Chondrocyte (in vitro differentiated cells): Measurements from ENCODE around the gene OSR1. TPM values are rescaled to one million over a fixed set of nuclear protein-coding genes. Genes with fewer than 3 reads are reported as not detected.

Source experiments
- DNase-seq: peaks from one replicate; pipeline ENCODE4 v3.0.0; 2021; ENCODE audit warnings: mixed read lengths, low spot score
- H3K27ac Mint-ChIP-seq: one replicate; pipeline ENCODE4 v1.8.0; 2021; ENCODE audit warnings: mild to moderate bottlenecking, moderate library complexity, mixed read lengths; ENCODE audit not compliant: unreplicated experiment
- H3K27me3 Mint-ChIP-seq: 2 replicates; pipeline ENCODE4 v1.8.0; 2021; ENCODE audit warnings: low read depth, mixed read lengths
- H3K36me3 Mint-ChIP-seq: 2 replicates; pipeline ENCODE4 v1.8.0; 2021; ENCODE audit warnings: low read depth, mixed read lengths
- H3K4me1 Mint-ChIP-seq: 2 replicates; pipeline ENCODE4 v1.8.0; 2021; ENCODE audit warnings: low read depth, mild to moderate bottlenecking, mixed read lengths
- H3K4me3 Mint-ChIP-seq: one replicate; pipeline ENCODE4 v1.8.0; 2021; ENCODE audit warnings: mild to moderate bottlenecking, moderate library complexity, mixed read lengths; ENCODE audit not compliant: unreplicated experiment
- H3K9me3 Mint-ChIP-seq: 2 replicates; pipeline ENCODE4 v1.8.0; 2021; ENCODE audit warnings: low read depth, mixed read lengths
- total RNA-seq: library from RNA; stranded (reverse); gene quantifications from 3 replicates; pipeline ENCODE4 v1.2.1, GENCODE V29; 2021
- TF ChIP-seq, protein P1 (sequence below): fragments of 200-600 bp; sonication (generic); IDR thresholded peaks from 2 replicates; pipeline ENCODE4 v1.5.0; 2021; ENCODE audit warnings: antibody characterized with exemption, mild to moderate bottlenecking, moderate library complexity

Gene OSR1
- total RNA-seq, 1 donor from 2014 or later, result 34.5 TPM

DNA sequence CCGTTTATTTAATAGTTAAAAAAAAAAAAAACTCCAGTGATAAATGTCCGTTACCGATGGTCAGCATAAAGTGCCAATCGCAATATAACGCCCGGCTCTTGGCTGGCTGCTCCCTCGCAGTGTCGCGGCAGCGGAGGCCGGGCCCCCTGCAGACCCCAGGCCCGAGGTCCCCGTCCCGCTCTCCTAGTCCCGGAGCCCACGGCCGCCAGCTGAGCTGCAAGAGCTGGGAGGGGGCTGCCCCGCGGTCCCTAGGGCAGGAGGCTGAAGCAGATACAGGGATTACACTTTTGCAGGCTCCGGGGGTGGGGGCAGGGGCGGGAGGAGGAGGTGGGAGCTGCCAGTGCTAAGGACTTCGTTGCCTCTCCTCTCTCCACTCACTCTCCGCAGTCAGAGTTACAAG is 6.9 kb downstream of the OSR1 start:
- TF ChIP-seq, protein P1, sequence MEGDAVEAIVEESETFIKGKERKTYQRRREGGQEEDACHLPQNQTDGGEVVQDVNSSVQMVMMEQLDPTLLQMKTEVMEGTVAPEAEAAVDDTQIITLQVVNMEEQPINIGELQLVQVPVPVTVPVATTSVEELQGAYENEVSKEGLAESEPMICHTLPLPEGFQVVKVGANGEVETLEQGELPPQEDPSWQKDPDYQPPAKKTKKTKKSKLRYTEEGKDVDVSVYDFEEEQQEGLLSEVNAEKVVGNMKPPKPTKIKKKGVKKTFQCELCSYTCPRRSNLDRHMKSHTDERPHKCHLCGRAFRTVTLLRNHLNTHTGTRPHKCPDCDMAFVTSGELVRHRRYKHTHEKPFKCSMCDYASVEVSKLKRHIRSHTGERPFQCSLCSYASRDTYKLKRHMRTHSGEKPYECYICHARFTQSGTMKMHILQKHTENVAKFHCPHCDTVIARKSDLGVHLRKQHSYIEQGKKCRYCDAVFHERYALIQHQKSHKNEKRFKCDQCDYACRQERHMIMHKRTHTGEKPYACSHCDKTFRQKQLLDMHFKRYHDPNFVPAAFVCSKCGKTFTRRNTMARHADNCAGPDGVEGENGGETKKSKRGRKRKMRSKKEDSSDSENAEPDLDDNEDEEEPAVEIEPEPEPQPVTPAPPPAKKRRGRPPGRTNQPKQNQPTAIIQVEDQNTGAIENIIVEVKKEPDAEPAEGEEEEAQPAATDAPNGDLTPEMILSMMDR, result no peak
- Mint-ChIP-seq H3K36me3 (peaks cover 17% of the 10 kb centered on the region), H3K9me3 (no peaks in the 10 kb centered on the region), H3K27ac (no peak overlapping the region), H3K4me1 (peaks cover 35% of the 10 kb centered on the region), H3K27me3 (peaks cover 6% of the 10 kb centered on the region), H3K4me3 (no peak overlapping the region)
- DNase-seq, result peak; percentile 84

DNA sequence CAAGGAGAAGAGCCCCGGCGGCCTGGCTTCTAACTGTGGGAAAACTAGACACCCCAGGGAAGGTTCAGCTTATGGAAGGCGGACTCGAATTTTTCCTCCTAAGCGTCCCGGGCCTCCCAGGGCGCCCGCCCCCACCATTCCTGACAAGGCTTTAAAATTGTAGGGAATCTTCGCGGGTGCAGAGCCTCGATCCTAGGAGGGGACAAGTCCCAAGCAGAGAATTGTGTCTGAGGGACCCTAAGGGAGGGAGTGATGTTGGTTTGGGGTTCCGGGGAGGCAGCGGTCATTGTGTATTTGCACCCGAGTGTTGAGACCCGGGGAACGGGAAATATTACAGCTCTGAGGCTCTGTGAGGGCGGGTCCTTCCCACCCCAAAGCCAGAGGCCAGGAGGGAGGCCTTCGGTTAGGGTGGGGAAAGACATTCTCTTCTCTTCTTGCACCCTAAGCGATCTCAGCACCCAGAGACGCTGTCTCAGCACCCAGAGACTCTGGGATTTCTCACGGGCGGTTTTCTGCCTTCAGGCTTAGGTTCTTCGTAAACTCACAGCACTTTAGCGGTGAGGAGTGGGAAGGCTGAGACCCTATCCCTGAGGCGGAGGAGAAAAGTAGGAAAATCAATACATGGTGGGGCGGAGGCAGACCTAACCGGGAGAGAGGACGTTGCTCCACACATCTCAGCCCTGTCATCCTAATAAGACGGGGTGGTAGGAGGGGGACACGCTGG is 7.6 kb downstream of the OSR1 start:
- TF ChIP-seq, protein P1, result no peak
- Mint-ChIP-seq H3K27me3 (peaks cover 6% of the 10 kb centered on the region), H3K27ac (peak overlapping the region; percentile 59), H3K4me3 (peak overlapping the region; percentile 42), H3K9me3 (no peaks in the 10 kb centered on the region), H3K36me3 (peaks cover 15% of the 10 kb centered on the region), H3K4me1 (peaks cover 30% of the 10 kb centered on the region)
- DNase-seq, result no peak

DNA sequence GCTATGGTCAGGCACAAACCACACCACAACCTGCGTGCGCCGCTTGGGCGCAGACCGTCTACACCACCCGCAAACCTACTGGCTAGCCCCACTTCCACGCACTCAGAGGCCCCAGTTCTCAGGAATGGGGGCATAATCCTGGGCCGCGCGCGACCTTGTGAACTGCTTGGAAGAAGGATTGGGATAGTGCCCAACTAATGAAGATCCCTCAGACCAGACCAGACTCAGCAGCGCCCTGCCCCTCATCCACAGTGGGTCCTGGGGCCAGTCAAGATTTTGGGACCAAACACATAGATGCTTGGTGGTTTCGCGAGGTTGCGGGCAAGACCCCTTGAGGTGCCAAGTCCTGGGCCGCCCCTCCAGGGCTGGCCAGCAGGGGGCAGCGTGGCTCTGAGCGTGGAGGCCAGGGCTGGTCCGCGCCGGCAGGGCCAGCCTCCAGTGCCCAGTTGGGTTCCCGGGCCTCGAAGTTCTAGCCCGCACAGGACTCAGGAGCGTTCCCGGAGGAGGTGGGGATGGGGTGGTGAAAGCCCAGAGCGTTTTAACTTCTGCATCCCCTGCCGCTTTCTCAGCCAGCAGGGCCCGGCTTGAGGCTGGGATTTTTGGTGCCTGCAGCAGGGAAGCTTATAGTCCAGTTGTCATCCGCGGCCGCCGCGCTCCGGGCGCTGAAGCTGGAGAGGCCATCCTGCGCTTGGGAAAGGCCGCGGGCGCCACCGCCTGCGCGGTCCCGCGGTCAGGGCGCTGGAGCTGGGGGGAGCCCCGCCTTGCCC is 8.3 kb downstream of the OSR1 start:
- H3K36me3 Mint-ChIP-seq, result peaks cover 12% of the 10 kb centered on the region
- H3K9me3 Mint-ChIP-seq, result no peaks in the 10 kb centered on the region
- peaks cover 1% of the 10 kb centered on the region for H3K27me3 Mint-ChIP-seq
- peak; percentile 75 for DNase-seq
- H3K4me3 Mint-ChIP-seq, result peak overlapping the region; percentile 42
- TF ChIP-seq, protein P1, result peak; percentile 87
- H3K27ac Mint-ChIP-seq, result no peak overlapping the region
- peaks cover 24% of the 10 kb centered on the region for H3K4me1 Mint-ChIP-seq

DNA sequence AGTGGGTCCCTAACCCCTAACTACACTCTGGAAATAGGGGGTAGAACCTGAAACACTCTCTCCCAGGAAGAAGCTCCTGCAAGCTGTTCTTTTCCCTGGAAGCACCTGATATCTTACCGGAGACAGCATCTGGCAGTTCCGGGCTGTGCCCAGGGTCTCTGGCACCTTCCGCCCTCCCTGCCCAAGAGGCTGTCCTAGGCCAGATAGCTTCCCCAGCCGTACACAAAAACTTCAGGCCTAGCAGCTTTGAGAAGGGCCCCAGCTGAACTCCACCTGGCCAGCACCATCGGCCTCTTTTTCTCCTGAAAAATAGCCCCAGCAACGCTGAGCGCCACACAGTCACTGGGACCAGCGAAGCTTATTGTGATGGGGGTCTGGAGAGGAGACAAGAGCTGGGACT is 9.7 kb downstream of the OSR1 start:
- H3K4me1 Mint-ChIP-seq, result peaks cover 20% of the 10 kb centered on the region
- no peak for DNase-seq
- peak overlapping the region; percentile 94 for H3K4me3 Mint-ChIP-seq
- no peaks in the 10 kb centered on the region for H3K9me3 Mint-ChIP-seq
- TF ChIP-seq, protein P1, result no peak
- H3K36me3 Mint-ChIP-seq, result peaks cover 11% of the 10 kb centered on the region
- peak overlapping the region; percentile 99 for H3K27ac Mint-ChIP-seq
- H3K27me3 Mint-ChIP-seq, result no peaks in the 10 kb centered on the region
